Measurements from ENCODE around the gene MZB1. TPM values are rescaled to one million over a fixed set of nuclear protein-coding genes. Genes with fewer than 3 reads are reported as not detected.
"Not testable (repeated sequence)": the region's sequence is repeated elsewhere in the genome, so short reads cannot be mapped to it uniquely, and the experiment has no call there.

The MZB1 gene
- polyA plus RNA-seq, 2 of the 4 experiments (the other 2 are of a cell fraction) = 0.09 TPM; not detected in 1

DNA sequence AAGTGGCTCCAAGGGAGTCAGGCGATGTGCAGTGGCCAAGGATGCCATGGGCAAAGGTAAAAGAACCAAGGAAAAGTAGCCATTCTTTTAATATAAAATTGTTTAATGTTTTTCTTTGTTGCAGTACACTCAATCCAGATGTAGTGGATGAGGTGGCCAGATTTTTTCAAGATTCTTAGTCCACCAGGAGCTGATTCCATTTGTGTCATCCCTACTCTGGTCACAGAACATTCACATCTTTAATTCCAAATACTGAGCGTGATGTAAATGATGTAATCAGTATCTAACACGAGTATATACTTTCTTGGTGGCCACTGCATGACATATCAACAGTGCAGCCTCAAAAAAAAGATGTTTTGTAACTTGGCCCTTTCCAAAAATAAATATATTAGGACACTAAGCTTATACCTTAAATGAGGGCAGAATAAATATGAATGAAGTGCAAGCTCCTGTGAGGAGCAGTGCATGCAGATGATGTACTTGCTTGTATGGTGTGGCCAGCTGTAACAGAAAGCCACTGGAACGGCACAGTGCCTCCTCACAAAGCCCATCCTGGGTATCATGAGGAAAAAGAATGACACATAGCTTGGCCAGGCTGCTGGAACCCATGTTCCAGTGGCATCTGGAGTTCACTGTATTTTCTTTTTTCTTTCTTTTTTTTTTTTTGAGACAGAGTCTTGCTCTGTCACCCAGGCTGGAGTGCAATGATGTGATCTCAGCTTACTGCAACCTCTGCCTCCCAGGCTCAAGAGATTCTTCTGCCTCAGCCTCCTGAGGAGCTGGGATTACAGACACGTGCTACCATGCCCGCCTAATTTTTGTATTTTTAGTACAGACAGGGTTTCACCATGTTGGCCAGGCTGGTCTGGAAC, 20.6 kb upstream of the MZB1 start:
- Histone ChIP-seq H3K4me1 (no peaks in the 10 kb centered on the region), H3K27ac (no peak overlapping the region), H3K4me2 (no peak overlapping the region), H3K4me3 (no peak overlapping the region), H3K9me3 (no peaks in the 10 kb centered on the region)
- TF ChIP-seq KDM1A (IDR thresholded peaks at IDR 0.05; ENCODE audit: low read depth) (no peak), MAZ (IDR thresholded peaks at IDR 0.05; ENCODE audit: borderline replicate concordance, low read depth, low read length) (no peak), NR3C1 (IDR thresholded peaks at IDR 0.05) (no peak), RARB (CRISPR knock-in tag; IDR thresholded peaks at IDR 0.05) (no peak)
- TF ChIP-seq, protein P1, sequence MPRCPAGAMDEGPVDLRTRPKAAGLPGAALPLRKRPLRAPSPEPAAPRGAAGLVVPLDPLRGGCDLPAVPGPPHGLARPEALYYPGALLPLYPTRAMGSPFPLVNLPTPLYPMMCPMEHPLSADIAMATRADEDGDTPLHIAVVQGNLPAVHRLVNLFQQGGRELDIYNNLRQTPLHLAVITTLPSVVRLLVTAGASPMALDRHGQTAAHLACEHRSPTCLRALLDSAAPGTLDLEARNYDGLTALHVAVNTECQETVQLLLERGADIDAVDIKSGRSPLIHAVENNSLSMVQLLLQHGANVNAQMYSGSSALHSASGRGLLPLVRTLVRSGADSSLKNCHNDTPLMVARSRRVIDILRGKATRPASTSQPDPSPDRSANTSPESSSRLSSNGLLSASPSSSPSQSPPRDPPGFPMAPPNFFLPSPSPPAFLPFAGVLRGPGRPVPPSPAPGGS (IDR thresholded peaks at IDR 0.05) = no peak
- FAIRE-seq (no peak), ATAC-seq (no peak), DNase-seq (ENCODE audit: low read depth in 1 of 2, low spot score in 1 of 2) (no peak)
- CTCF ChIA-PET = interaction anchor here (1.0 to 4.9 kb wide), 5 partner anchors 11 to 355 kb away, joined by 3 to 57 read pairs (median 6); no protein-coding TSS in a partner anchor
- 52% methylated on average over 6 of the region's 6 CpGs for WGBS (ENCODE audit: missing lambda C conversion rate)
- POLR2A ChIA-PET = interaction anchor here (1.5 kb wide), 1 partner anchor 151 kb away, joined by 3 read pairs; the partner anchor contains the start of gene UBE2D2

DNA sequence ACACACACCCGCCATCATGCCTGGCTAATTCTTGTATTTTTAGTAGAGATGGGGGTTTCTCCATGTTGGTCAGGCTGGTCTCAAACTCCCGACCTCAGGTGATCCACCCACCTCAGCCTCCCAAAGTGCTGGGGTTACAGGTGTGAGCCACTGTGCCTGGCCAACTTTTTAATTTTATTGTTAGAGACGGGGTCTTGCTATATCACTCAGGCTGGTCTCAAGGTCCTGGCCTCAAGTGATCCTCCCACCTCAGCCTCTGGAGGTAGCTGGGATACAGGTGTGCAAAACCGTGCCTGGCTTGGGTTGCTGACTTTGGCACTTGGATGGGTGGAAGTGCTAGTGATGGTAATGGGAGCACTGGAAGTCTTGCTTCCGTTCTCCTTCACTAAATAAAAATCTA, 19.4 kb upstream of the MZB1 start:
- H3K27ac ChIP-seq; H3K4me1 ChIP-seq; H3K4me3 ChIP-seq; DNase-seq (ENCODE audit: low read depth in 1 of 2, low spot score in 1 of 2); ATAC-seq; POLR2A ChIA-PET; H3K9me3 ChIP-seq; FAIRE-seq; H3K4me2 ChIP-seq: not testable (repeated sequence)
- 77% methylated on average over 5 of the region's 5 CpGs for WGBS (ENCODE audit: missing lambda C conversion rate)
- CTCF ChIA-PET = interaction anchor here (1.5 to 4.9 kb wide), 4 partner anchors 12 to 356 kb away, joined by 4 to 57 read pairs (median 10); no protein-coding TSS in a partner anchor

DNA sequence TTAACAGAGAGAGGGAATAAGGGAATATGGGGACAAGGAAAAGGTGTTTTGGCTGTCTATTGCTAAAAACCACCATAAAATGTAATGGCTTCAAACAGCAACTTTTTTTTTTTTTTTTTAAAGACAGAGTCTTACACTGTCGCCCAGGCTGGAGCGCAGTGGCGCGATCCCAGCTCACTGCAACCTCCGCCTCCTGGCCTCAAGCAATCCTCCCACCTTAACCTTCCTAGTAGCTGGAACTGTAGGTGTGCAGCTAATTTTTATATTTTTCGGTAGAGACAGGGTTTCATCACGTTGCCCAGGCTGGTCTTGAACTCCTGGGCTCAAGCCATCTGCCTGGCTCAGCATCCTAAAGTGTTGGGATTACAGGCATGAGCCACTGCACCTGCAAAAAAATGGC, 18.5 kb upstream of the MZB1 start:
- no peak overlapping the region for H3K27ac ChIP-seq
- H3K4me3 ChIP-seq = no peak overlapping the region
- POLR2A ChIA-PET = no interaction called here
- no peaks in the 10 kb centered on the region for H3K9me3 ChIP-seq
- WGBS (ENCODE audit: missing lambda C conversion rate) = 89% methylated on average over 7 of the region's 7 CpGs
- DNase-seq (ENCODE audit: low read depth in 1 of 2, low spot score in 1 of 2) (no peak), ATAC-seq (no peak), FAIRE-seq (no peak)
- H3K4me1 ChIP-seq = peaks cover 8% of the 10 kb centered on the region
- H3K4me2 ChIP-seq = no peak overlapping the region
- CTCF ChIA-PET = interaction anchor here (0.6 to 6.1 kb wide), 3 partner anchors 14 to 72 kb away, joined by 3 to 48 read pairs (median 4); no protein-coding TSS in a partner anchor
- no peak for TF ChIP-seq RFX5 (IDR thresholded peaks at IDR 0.05)

DNA sequence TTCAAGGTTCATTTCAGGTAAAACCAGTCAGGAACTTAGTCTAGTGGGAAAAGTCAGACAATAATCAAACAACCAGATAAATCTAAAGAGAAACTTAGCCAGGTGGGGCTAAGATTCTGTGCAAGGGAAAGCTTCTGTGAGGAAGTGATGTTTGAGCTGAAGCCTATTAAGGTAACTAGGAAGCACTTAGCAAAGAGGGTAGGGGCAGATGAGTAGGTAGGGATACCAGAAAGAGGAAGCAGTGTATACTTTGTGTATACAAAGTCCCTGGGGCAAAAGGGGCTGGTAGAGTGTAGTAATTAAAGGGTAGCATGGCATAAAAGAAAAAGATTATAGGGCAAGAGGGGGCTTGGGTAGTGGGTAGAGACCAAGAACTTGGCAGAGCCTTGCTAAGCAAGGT, 17.8 kb upstream of the MZB1 start:
- no peak overlapping the region for H3K4me2 ChIP-seq
- ChIA-PET CTCF (interaction anchor here (1.2 to 6.1 kb wide), 3 partner anchors 13 to 15 kb away, joined by 3 to 48 read pairs (median 4); partner anchors contain the start of gene PROB1), POLR2A (no interaction called here)
- no peak overlapping the region for H3K4me3 ChIP-seq
- no peak overlapping the region for H3K27ac ChIP-seq
- ATAC-seq = no peak
- H3K4me1 ChIP-seq = peaks cover 12% of the 10 kb centered on the region
- no peaks in the 10 kb centered on the region for H3K9me3 ChIP-seq
- FAIRE-seq = no peak
- no peak for DNase-seq (ENCODE audit: low read depth in 1 of 2, low spot score in 1 of 2)
- TF ChIP-seq NR3C1 (IDR thresholded peaks at IDR 0.05) (no peak), EHMT2 (IDR thresholded peaks at IDR 0.05; ENCODE audit: low read depth) (no peak), JUN (IDR thresholded peaks at IDR 0.05) (no peak), POLR2A (IDR thresholded peaks at IDR 0.05; ENCODE audit: low read length) (no peak), ZSCAN20 (CRISPR knock-in tag; IDR thresholded peaks at IDR 0.05) (no peak), NPAS2 (CRISPR knock-in tag; IDR thresholded peaks at IDR 0.05; ENCODE audit: borderline replicate concordance) (no peak)

DNA sequence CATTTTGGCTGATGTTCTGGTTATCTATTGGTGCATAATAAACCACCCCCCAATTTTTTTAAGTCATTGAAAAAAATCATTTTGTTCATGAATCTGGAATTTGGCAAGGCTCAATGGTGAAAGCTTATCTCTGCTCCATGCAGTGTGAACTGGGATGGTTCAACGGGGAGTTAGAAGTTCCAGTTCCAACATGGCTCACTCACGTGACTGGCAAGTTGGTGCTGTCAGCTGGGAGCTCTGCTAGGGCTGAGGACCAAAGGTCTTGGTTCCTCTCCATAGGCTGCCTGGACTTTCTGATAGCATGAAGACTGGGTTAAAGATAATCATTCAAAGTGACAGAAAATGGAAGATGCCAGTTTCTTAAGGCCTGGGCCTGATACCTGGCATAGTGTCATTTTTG, 17.2 kb upstream of the MZB1 start:
- POLR2A ChIA-PET = no interaction called here
- H3K27ac ChIP-seq = no peak overlapping the region
- DNase-seq (ENCODE audit: low read depth in 1 of 2, low spot score in 1 of 2) = no peak
- 85% methylated on average over 2 of the region's 2 CpGs for WGBS (ENCODE audit: missing lambda C conversion rate)
- FAIRE-seq = no peak
- CTCF ChIA-PET = interaction anchor here (1.2 to 6.1 kb wide), 4 partner anchors 12 to 107 kb away, joined by 3 to 48 read pairs (median 8); partner anchors contain the start of gene PROB1
- ATAC-seq = no peak
- H3K9me3 ChIP-seq = no peaks in the 10 kb centered on the region
- H3K4me2 ChIP-seq = no peak overlapping the region
- no peak overlapping the region for H3K4me3 ChIP-seq
- peaks cover 12% of the 10 kb centered on the region for H3K4me1 ChIP-seq
- TF ChIP-seq, protein P2, sequence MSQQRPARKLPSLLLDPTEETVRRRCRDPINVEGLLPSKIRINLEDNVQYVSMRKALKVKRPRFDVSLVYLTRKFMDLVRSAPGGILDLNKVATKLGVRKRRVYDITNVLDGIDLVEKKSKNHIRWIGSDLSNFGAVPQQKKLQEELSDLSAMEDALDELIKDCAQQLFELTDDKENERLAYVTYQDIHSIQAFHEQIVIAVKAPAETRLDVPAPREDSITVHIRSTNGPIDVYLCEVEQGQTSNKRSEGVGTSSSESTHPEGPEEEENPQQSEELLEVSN (IDR thresholded peaks at IDR 0.05; ENCODE audit: borderline replicate concordance, low read depth) = no peak
- TF ChIP-seq, protein P3, sequence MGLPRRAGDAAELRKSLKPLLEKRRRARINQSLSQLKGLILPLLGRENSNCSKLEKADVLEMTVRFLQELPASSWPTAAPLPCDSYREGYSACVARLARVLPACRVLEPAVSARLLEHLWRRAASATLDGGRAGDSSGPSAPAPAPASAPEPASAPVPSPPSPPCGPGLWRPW (IDR thresholded peaks at IDR 0.05) = no peak
- TF ChIP-seq NR3C1 (IDR thresholded peaks at IDR 0.05) (no peak), FOXS1 (CRISPR knock-in tag; IDR thresholded peaks at IDR 0.05) (no peak), ESRRA (IDR thresholded peaks at IDR 0.05; ENCODE audit: borderline replicate concordance, low read length) (no peak), HDAC2 (IDR thresholded peaks at IDR 0.05) (no peak), ZC3H11A (IDR thresholded peaks at IDR 0.05) (no peak), RCOR1 (IDR thresholded peaks at IDR 0.05; ENCODE audit: low read depth, low read length) (no peak), NFE2L2 (conservative IDR thresholded peaks at IDR 0.05; ENCODE audit: low read length) (no peak)
- TF ChIP-seq, protein P1 (IDR thresholded peaks at IDR 0.05) = no peak
